Endodermal cell (in vitro differentiated cells): Measurements from ENCODE around the gene FAM228A. TPM values are rescaled to one million over a fixed set of nuclear protein-coding genes. Genes with fewer than 3 reads are reported as not detected.

Experiments used
- DNase-seq: peaks from one replicate; pipeline ENCODE4 v3.0.0-alpha.2; 2017
- H3K27ac ChIP-seq: 2 replicates; pipeline ENCODE4 v1.5.1; 2013; ENCODE audit warnings: mild to moderate bottlenecking, low read depth, low read length, moderate library complexity
- H3K27me3 ChIP-seq: 2 replicates; pipeline ENCODE4 v1.6.1; 2013; ENCODE audit warnings: mild to moderate bottlenecking, low read length, moderate library complexity; ENCODE audit not compliant: insufficient read depth, control insufficient read depth, poor library complexity, severe bottlenecking
- H3K36me3 ChIP-seq: 2 replicates; pipeline ENCODE4 v1.7.0; 2013; ENCODE audit warnings: mild to moderate bottlenecking, low read length, moderate library complexity; ENCODE audit not compliant: control insufficient read depth, insufficient read depth
- H3K4me1 ChIP-seq: one replicate; pipeline ENCODE4 v1.7.0; 2013; ENCODE audit warnings: low read length; ENCODE audit not compliant: control insufficient read depth, insufficient read depth
- H3K4me3 ChIP-seq: 2 replicates; pipeline ENCODE4 v1.5.1; 2013; ENCODE audit warnings: mild to moderate bottlenecking, low read length, moderate library complexity
- H3K9ac ChIP-seq: 2 replicates; pipeline ENCODE4 v1.6.1; 2013; ENCODE audit warnings: mild to moderate bottlenecking, low read length, moderate library complexity; ENCODE audit not compliant: poor library complexity, severe bottlenecking; ENCODE audit errors: extremely low read depth
- H3K9me3 ChIP-seq: 2 replicates; pipeline ENCODE4 v1.6.1; 2013; ENCODE audit warnings: mild to moderate bottlenecking, low read length, moderate library complexity; ENCODE audit not compliant: control insufficient read depth
- H3K27ac Mint-ChIP-seq: 2 replicates; pipeline ENCODE4 v1.8.0; 2020; ENCODE audit warnings: mixed read lengths
- H3K27me3 Mint-ChIP-seq: 2 replicates; pipeline ENCODE4 v1.8.0; 2021; ENCODE audit warnings: mild to moderate bottlenecking, mixed read lengths; ENCODE audit not compliant: insufficient read depth
- H3K36me3 Mint-ChIP-seq: 2 replicates; pipeline ENCODE4 v1.8.0; 2020; ENCODE audit warnings: low read depth, mixed read lengths
- H3K4me1 Mint-ChIP-seq: 2 replicates; pipeline ENCODE4 v1.8.0; 2020; ENCODE audit warnings: mixed read lengths
- H3K4me3 Mint-ChIP-seq: 2 replicates; pipeline ENCODE4 v1.8.0; 2020; ENCODE audit warnings: mild to moderate bottlenecking, moderate library complexity, mixed read lengths
- H3K9me3 Mint-ChIP-seq: 2 replicates; pipeline ENCODE4 v1.8.0; 2020; ENCODE audit warnings: mild to moderate bottlenecking, mixed read lengths
- CTCF ChIP-seq: fragments of 200-600 bp; sonication (generic); conservative IDR thresholded peaks from 2 replicates; pipeline ENCODE4 v1.5.0; 2021; ENCODE audit warnings: antibody characterized with exemption, mild to moderate bottlenecking
- WGBS, 2 experiments: methylation state at CpG; one replicate each; pipeline versions ENCODE4 v1.1.5 to v1.1.7; 2013; ENCODE audit warnings: missing lambda C conversion rate in 2 of 2, mixed read lengths in 1 of 2; ENCODE audit not compliant: insufficient coverage in 1 of 2, insufficient read length in 1 of 2; 5-methylcytosine and 5-hydroxymethylcytosine counted together
- total RNA-seq, 2 donors: library from RNA; stranded (reverse); fragmentation: NEBNext Ultra II Directional in 1 of 2; extraction: Animal tissue kit (Norgen Biotek cat#: 25700) in 1 of 2; gene quantifications; 2 replicates in 1 of 2; 3 replicates in 1 of 2; pipeline ENCODE4 v1.2.1, GENCODE V29; 2021

The FAM228A gene
- total RNA-seq, 2 donors from 2014 or later = 0.53 TPM; not detected in 1

GRCh38 chr2:24220554-24221291 lies 45.9 kb downstream of the FAM228A start:
- H3K36me3 Mint-ChIP-seq = peaks cover 5% of the 10 kb centered on the region
- H3K9me3 ChIP-seq = no peaks in the 10 kb centered on the region
- no peak overlapping the region for H3K9ac ChIP-seq
- no peaks in the 10 kb centered on the region for H3K4me1 ChIP-seq
- DNase-seq = no peak
- no peaks in the 10 kb centered on the region for H3K36me3 ChIP-seq
- H3K4me3 ChIP-seq = no peak overlapping the region
- no peak for TF ChIP-seq CTCF
- peaks cover 53% of the 10 kb centered on the region for H3K27me3 ChIP-seq
- H3K27ac ChIP-seq = no peak overlapping the region
- 92 to 96% methylated on average over 18 to 20 of the region's 20 CpGs for WGBS, 2 experiments
- peaks cover 8% of the 10 kb centered on the region for H3K27me3 Mint-ChIP-seq
- H3K4me1 Mint-ChIP-seq = no peaks in the 10 kb centered on the region
- no peak overlapping the region for H3K27ac Mint-ChIP-seq
- no peak overlapping the region for H3K4me3 Mint-ChIP-seq
- no peaks in the 10 kb centered on the region for H3K9me3 Mint-ChIP-seq

- Histone ChIP-seq H3K27me3 (peaks cover 54% of the 10 kb centered on the region), H3K9ac (no peak overlapping the region), H3K4me1 (no peaks in the 10 kb centered on the region), H3K4me3 (no peak overlapping the region), H3K36me3 (no peaks in the 10 kb centered on the region), H3K9me3 (no peaks in the 10 kb centered on the region), H3K27ac (no peak overlapping the region)
- DNase-seq = no peak
- Mint-ChIP-seq H3K4me1 (no peaks in the 10 kb centered on the region), H3K27me3 (peaks cover 8% of the 10 kb centered on the region), H3K27ac (no peak overlapping the region), H3K36me3 (no peaks in the 10 kb centered on the region), H3K9me3 (no peaks in the 10 kb centered on the region), H3K4me3 (no peak overlapping the region)
- TF ChIP-seq CTCF = no peak
- WGBS, 2 experiments = 91 to 94% methylated on average over 5 to 6 of the region's 6 CpGs
These were observed 46.6 kb downstream of the FAM228A start for GRCh38 chr2:24221343-24222050.

- no peak for DNase-seq
- H3K27me3 ChIP-seq = peaks cover 44% of the 10 kb centered on the region
- peaks cover 8% of the 10 kb centered on the region for H3K27me3 Mint-ChIP-seq
- H3K4me1 ChIP-seq = no peaks in the 10 kb centered on the region
- no peak overlapping the region for H3K27ac ChIP-seq
- WGBS, 2 experiments = 63 to 78% methylated on average over 4 to 6 of the region's 6 CpGs
- peak; percentile 22 for TF ChIP-seq CTCF
- H3K36me3 ChIP-seq = no peaks in the 10 kb centered on the region
- no peak overlapping the region for H3K9ac ChIP-seq
- no peaks in the 10 kb centered on the region for H3K9me3 Mint-ChIP-seq
- H3K27ac Mint-ChIP-seq = no peak overlapping the region
- H3K4me1 Mint-ChIP-seq = no peaks in the 10 kb centered on the region
- H3K9me3 ChIP-seq = no peaks in the 10 kb centered on the region
- no peak overlapping the region for H3K4me3 Mint-ChIP-seq
- H3K36me3 Mint-ChIP-seq = no peaks in the 10 kb centered on the region
- no peak overlapping the region for H3K4me3 ChIP-seq
These were observed 48.1 kb downstream of the FAM228A start for GRCh38 chr2:24222946-24223345.
